ENCODE results near the gene COL4A2. TPM values are rescaled to one million over a fixed set of nuclear protein-coding genes. Genes with fewer than 3 reads are reported as not detected.

The COL4A2 gene
- total and polyA plus RNA-seq, 4 donors: 8.0 to 45.2 (median 40.3) TPM

DNA sequence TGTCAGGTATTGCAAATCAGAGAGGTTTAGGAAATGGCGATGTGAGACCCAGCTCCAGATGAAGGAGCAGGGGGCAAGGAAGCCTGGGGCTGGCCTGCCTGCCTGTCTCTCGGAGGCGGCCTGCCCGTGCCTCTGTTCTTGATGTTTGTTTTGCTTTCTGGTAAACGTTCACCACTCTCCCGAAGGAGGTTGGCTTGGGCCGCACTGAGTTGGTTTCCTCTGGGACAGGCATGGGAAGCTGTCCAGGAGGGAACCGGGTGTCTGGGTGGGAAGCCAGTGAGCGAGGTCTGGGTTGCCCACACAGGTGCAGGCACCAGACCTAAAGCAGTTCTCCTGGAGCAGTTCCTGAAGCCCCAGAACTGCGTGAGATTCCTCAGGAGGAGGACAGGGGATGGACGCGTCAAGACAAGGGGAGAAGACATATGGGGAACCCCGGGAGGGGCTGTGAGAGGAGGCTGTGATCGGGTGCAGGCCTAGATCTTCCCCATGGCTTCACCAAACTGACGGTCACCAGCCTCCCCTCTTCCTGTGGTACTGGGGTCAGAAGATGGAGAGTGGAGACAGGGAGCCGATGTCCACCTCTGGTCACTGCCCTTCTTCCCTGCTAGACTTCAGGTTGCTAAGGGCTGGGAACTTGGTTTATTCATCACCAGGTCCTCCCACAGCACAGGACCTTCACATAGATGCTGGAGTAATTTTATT lies 15.2 kb downstream of the COL4A2 start:
- Histone ChIP-seq H3K4me1 (ENCODE audit: control insufficient read depth in 4 of 4, insufficient read depth in 4 of 4, low read length in 3 of 4) (peaks cover 0 to 3% (median 0%) of the 10 kb centered on the region in 4 donors), H3K27me3 (ENCODE audit: control insufficient read depth in 4 of 4, insufficient read depth in 4 of 4, low read length in 3 of 4) (no peaks in the 10 kb centered on the region), H3K27ac (ENCODE audit: low read depth in 1 of 2, low read length in 2 of 2) (no peak overlapping the region), H3K9me3 (ENCODE audit: control insufficient read depth in 4 of 4, low read length in 3 of 4) (no peaks in the 10 kb centered on the region), H3K9ac (ENCODE audit: low read depth in 1 of 2, low read length in 2 of 2) (no peak overlapping the region), H3K36me3 (ENCODE audit: control insufficient read depth in 4 of 4, insufficient read depth in 3 of 4, low read depth in 1 of 4, low read length in 3 of 4) (no peaks in the 10 kb centered on the region), H3K4me3 (ENCODE audit: low read depth in 1 of 3, low read length in 3 of 3) (no peak overlapping the region)
- TF ChIP-seq MAX (IDR thresholded peaks at IDR 0.05): no peak
- no peak for TF ChIP-seq HNF4A (conservative IDR thresholded peaks at IDR 0.05)
- no peak for TF ChIP-seq RAD21 (IDR thresholded peaks at IDR 0.05)
- TF ChIP-seq EGR1 (IDR thresholded peaks at IDR 0.05; ENCODE audit: low read depth in 2 of 2): no peak
- no peak for TF ChIP-seq HNF4G (IDR thresholded peaks at IDR 0.05)
- TF ChIP-seq REST (IDR thresholded peaks at IDR 0.05): no peak
- no peak for TF ChIP-seq FOXA2 (IDR thresholded peaks at IDR 0.05)
- TF ChIP-seq SP1 (IDR thresholded peaks at IDR 0.05): no peak
- no peak for TF ChIP-seq RXRA (IDR thresholded peaks at IDR 0.05)
- TF ChIP-seq, protein P1, sequence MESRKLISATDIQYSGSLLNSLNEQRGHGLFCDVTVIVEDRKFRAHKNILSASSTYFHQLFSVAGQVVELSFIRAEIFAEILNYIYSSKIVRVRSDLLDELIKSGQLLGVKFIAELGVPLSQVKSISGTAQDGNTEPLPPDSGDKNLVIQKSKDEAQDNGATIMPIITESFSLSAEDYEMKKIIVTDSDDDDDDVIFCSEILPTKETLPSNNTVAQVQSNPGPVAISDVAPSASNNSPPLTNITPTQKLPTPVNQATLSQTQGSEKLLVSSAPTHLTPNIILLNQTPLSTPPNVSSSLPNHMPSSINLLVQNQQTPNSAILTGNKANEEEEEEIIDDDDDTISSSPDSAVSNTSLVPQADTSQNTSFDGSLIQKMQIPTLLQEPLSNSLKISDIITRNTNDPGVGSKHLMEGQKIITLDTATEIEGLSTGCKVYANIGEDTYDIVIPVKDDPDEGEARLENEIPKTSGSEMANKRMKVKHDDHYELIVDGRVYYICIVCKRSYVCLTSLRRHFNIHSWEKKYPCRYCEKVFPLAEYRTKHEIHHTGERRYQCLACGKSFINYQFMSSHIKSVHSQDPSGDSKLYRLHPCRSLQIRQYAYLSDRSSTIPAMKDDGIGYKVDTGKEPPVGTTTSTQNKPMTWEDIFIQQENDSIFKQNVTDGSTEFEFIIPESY (IDR thresholded peaks at IDR 0.05): no peak
- TF ChIP-seq FOXA1 (IDR thresholded peaks at IDR 0.05): no peak
- no peak for TF ChIP-seq YY1 (IDR thresholded peaks at IDR 0.05)
- TF ChIP-seq, protein P2, sequence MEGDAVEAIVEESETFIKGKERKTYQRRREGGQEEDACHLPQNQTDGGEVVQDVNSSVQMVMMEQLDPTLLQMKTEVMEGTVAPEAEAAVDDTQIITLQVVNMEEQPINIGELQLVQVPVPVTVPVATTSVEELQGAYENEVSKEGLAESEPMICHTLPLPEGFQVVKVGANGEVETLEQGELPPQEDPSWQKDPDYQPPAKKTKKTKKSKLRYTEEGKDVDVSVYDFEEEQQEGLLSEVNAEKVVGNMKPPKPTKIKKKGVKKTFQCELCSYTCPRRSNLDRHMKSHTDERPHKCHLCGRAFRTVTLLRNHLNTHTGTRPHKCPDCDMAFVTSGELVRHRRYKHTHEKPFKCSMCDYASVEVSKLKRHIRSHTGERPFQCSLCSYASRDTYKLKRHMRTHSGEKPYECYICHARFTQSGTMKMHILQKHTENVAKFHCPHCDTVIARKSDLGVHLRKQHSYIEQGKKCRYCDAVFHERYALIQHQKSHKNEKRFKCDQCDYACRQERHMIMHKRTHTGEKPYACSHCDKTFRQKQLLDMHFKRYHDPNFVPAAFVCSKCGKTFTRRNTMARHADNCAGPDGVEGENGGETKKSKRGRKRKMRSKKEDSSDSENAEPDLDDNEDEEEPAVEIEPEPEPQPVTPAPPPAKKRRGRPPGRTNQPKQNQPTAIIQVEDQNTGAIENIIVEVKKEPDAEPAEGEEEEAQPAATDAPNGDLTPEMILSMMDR (IDR thresholded peaks at IDR 0.05; ENCODE audit: low read depth, low read length, missing input control): no peak
- no peak for TF ChIP-seq JUND (IDR thresholded peaks at IDR 0.05)
- no peak for TF ChIP-seq GABPA (IDR thresholded peaks at IDR 0.05 in 1 of 2, conservative IDR thresholded peaks at IDR 0.05 in 1 of 2)
- TF ChIP-seq NR2F2 (IDR thresholded peaks at IDR 0.05): no peak
- no peak for TF ChIP-seq TAF1 (conservative IDR thresholded peaks at IDR 0.05)
- TF ChIP-seq, protein P3, sequence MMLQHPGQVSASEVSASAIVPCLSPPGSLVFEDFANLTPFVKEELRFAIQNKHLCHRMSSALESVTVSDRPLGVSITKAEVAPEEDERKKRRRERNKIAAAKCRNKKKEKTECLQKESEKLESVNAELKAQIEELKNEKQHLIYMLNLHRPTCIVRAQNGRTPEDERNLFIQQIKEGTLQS (IDR thresholded peaks at IDR 0.05): no peak
- DNase-seq (ENCODE audit: low spot score): no peak
- WGBS: 69% methylated on average over 16 of the region's 16 CpGs

Data from liver (tissue), 9 donors.